ENCODE results near the gene MUTYH. TPM values are rescaled to one million over a fixed set of nuclear protein-coding genes. Genes with fewer than 3 reads are reported as not detected.
"Not testable (repeated sequence)": the region's sequence is repeated elsewhere in the genome, so short reads cannot be mapped to it uniquely, and the experiment has no call there.

The MUTYH gene
- 11.2 TPM for total RNA-seq
- long read RNA-seq, partial matches to known transcripts: 0 of 10 reads
- long read RNA-seq, other reads (novel, unspliced or antisense): 7 of 10 reads

- intact Hi-C loops (cut with DNase I): loop anchor here (1.0 kb wide), 1 partner anchor 37 kb away; no protein-coding TSS in a partner anchor
- peak; percentile 96 for DNase-seq (ENCODE audit: low spot score)
Observed at GRCh38 chr1:45339789-45340558, at the start of gene MUTYH, which contains the start of gene TOE1. Gene MUTYH (minus strand): TSS chr1:45340440. CDS start chr1:45334505, 5,935 bp downstream. Gene TOE1 (plus strand): TSS chr1:45340170. CDS start chr1:45340253, 83 bp downstream.

GRCh38 chr1:45386219-45386618, 46.0 kb upstream of the MUTYH start:
- intact Hi-C loops (cut with DNase I): no loop called here

GRCh38 chr1:45385302-45385701, 45.1 kb upstream of the MUTYH start:
- DNase-seq (ENCODE audit: low spot score): no peak
- intact Hi-C loops (cut with DNase I): no loop called here

More at GRCh38 chr1:45386219-45386618, 46.0 kb upstream of the MUTYH start:
- DNase-seq (ENCODE audit: low spot score): no peak

GRCh38 chr1:45384213-45384612, 44.0 kb upstream of the MUTYH start:
- intact Hi-C loops (cut with DNase I); DNase-seq (ENCODE audit: low spot score): not testable (repeated sequence)

- intact Hi-C loops (cut with DNase I): no loop called here
- no peak for DNase-seq (ENCODE audit: low spot score)
Observed at GRCh38 chr1:45383191-45383590, 43.0 kb upstream of the MUTYH start.

GRCh38 chr1:45381243-45381642, 41.0 kb upstream of the MUTYH start:
- intact Hi-C loops (cut with DNase I): no loop called here
- DNase-seq (ENCODE audit: low spot score): no peak

- no peak for DNase-seq (ENCODE audit: low spot score)
Observed at GRCh38 chr1:45380730-45381129, 40.5 kb upstream of the MUTYH start.

GRCh38 chr1:45380125-45380524, 39.9 kb upstream of the MUTYH start:
- intact Hi-C loops (cut with DNase I): no loop called here
- no peak for DNase-seq (ENCODE audit: low spot score)

More at GRCh38 chr1:45380730-45381129, 40.5 kb upstream of the MUTYH start:
- intact Hi-C loops (cut with DNase I): no loop called here

- intact Hi-C loops (cut with DNase I): no loop called here
- no peak for DNase-seq (ENCODE audit: low spot score)
Observed at GRCh38 chr1:45379524-45379923, 39.3 kb upstream of the MUTYH start.

- no peak for DNase-seq (ENCODE audit: low spot score)
- intact Hi-C loops (cut with DNase I): no loop called here
Observed at GRCh38 chr1:45378184-45378583, 37.9 kb upstream of the MUTYH start.

- intact Hi-C loops (cut with DNase I): no loop called here
- DNase-seq (ENCODE audit: low spot score): no peak
Observed at GRCh38 chr1:45375104-45376090, 35.2 kb upstream of the MUTYH start.

GRCh38 chr1:45373573-45373972, 33.3 kb upstream of the MUTYH start:
- DNase-seq (ENCODE audit: low spot score): no peak
- intact Hi-C loops (cut with DNase I): no loop called here

GRCh38 chr1:45370575-45370974, 30.3 kb upstream of the MUTYH start:
- intact Hi-C loops (cut with DNase I): no loop called here
- DNase-seq (ENCODE audit: low spot score): no peak

GRCh38 chr1:45365051-45365450, 24.8 kb upstream of the MUTYH start:
- intact Hi-C loops (cut with DNase I): no loop called here
- DNase-seq (ENCODE audit: low spot score): no peak

GRCh38 chr1:45364294-45364693, 24.1 kb upstream of the MUTYH start:
- intact Hi-C loops (cut with DNase I): loop anchor here (5.0 kb wide), 1 partner anchor 208 kb away; no protein-coding TSS in a partner anchor
- DNase-seq (ENCODE audit: low spot score): no peak

GRCh38 chr1:45360981-45361380, 20.7 kb upstream of the MUTYH start:
- DNase-seq (ENCODE audit: low spot score): not testable (repeated sequence)
- intact Hi-C loops (cut with DNase I): loop anchor here (5.0 kb wide), 1 partner anchor 211 kb away; no protein-coding TSS in a partner anchor

- intact Hi-C loops (cut with DNase I): loop anchor here (1.0 to 5.0 kb wide), 3 partner anchors 133 to 212 kb away; partner anchors contain the start of gene AKR1A1
- DNase-seq (ENCODE audit: low spot score): no peak
Observed at GRCh38 chr1:45359882-45360513, 19.8 kb upstream of the MUTYH start.

GRCh38 chr1:45356186-45356585, 15.9 kb upstream of the MUTYH start:
- intact Hi-C loops (cut with DNase I): loop anchor here (5.0 kb wide), 1 partner anchor 196 kb away; the partner anchor contains the start of gene AKR1A1

GRCh38 chr1:45355683-45356082, 15.4 kb upstream of the MUTYH start:
- no peak for DNase-seq (ENCODE audit: low spot score)
- intact Hi-C loops (cut with DNase I): loop anchor here (5.0 kb wide), 1 partner anchor 197 kb away; the partner anchor contains the start of gene AKR1A1

More at GRCh38 chr1:45356186-45356585, 15.9 kb upstream of the MUTYH start:
- DNase-seq (ENCODE audit: low spot score): no peak

Measured in cardiac septum (tissue), 1 donor.